AG09309 (cell line): ENCODE results near the gene LRRC43.

Experiments used
- DNase-seq: peaks from one replicate; pipeline ENCODE4 v3.0.0-alpha.2; 2010; ENCODE audit warnings: low read depth
- H3K4me3 ChIP-seq: 2 replicates; pipeline ENCODE4 v1.5.1; 2011; ENCODE audit warnings: mild to moderate bottlenecking, low read depth, low read length, moderate library complexity; ENCODE audit not compliant: control insufficient read depth
- TF ChIP-seq, protein P1 (sequence below): IDR thresholded peaks from 2 replicates; pipeline ENCODE4 v1.5.1; 2011; ENCODE audit warnings: mild to moderate bottlenecking, low read depth, low read length, inconsistent platforms; ENCODE audit not compliant: insufficient read depth, control insufficient read depth; ENCODE audit errors: missing control alignments

Gene LRRC43

DNA sequence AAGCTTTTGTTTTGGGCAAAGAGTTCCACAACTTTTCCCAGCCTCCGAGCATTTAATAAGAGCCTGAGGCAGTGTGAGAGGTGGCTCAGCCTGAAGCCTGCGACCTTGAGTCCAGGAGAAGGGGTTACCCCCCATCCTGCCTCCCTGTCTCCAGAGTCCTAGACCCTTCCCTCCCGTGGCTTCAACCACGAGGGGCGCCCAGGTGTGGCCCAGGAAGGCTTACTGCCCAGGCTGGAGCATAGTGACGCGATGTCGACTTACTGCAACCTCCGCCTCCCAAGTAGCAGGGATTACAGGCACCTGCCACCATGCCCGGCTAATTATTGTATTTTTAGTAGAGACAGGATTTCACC, 641 bp downstream of the LRRC43 start:
- H3K4me3 ChIP-seq: no peak overlapping the region
- TF ChIP-seq, protein P1, sequence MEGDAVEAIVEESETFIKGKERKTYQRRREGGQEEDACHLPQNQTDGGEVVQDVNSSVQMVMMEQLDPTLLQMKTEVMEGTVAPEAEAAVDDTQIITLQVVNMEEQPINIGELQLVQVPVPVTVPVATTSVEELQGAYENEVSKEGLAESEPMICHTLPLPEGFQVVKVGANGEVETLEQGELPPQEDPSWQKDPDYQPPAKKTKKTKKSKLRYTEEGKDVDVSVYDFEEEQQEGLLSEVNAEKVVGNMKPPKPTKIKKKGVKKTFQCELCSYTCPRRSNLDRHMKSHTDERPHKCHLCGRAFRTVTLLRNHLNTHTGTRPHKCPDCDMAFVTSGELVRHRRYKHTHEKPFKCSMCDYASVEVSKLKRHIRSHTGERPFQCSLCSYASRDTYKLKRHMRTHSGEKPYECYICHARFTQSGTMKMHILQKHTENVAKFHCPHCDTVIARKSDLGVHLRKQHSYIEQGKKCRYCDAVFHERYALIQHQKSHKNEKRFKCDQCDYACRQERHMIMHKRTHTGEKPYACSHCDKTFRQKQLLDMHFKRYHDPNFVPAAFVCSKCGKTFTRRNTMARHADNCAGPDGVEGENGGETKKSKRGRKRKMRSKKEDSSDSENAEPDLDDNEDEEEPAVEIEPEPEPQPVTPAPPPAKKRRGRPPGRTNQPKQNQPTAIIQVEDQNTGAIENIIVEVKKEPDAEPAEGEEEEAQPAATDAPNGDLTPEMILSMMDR: no peak
- no peak for DNase-seq

DNA sequence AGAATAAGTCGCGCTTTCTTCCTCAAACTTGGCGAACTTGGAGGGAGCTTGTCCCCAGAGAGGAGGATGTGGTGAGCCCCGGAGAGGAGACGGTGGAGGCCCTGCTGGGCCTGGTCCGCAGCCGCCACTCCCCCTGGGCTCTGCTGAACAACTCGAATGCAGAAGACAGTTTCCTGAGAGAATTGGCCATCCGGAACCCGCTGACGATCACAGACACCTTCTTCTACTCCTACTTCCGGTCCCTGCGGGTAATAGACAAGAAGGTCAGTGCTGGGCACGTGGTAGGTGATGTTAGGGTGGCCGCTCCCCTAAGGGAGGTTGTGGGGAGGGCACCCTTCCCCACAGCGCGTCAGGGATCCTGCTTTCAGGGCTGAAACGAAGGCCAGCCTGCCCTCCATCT, 1.6 kb downstream of the LRRC43 start:
- no peak for DNase-seq
- no peak overlapping the region for H3K4me3 ChIP-seq
- TF ChIP-seq, protein P1: no peak

DNA sequence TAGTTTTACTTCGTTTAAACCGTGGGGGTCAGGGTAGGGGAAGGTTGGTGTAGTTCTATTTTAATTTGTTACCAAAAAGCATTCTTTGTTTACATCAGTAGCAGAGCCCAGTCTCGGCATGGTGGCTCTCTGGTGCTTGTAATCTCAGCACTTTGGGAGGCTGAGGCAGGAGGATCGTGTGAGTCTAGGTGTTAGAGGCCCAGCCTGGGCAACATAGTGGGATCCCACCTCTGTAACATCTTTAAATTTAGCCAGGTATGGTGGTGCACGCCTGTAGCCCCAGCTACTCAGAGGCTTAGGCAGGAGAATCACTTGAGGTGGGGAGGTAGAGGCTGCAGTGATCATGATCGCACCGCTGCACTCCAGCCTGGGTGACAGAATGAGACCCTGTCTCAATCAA, 2.2 kb downstream of the LRRC43 start:
- TF ChIP-seq, protein P1: no peak
- no peak overlapping the region for H3K4me3 ChIP-seq
- no peak for DNase-seq

DNA sequence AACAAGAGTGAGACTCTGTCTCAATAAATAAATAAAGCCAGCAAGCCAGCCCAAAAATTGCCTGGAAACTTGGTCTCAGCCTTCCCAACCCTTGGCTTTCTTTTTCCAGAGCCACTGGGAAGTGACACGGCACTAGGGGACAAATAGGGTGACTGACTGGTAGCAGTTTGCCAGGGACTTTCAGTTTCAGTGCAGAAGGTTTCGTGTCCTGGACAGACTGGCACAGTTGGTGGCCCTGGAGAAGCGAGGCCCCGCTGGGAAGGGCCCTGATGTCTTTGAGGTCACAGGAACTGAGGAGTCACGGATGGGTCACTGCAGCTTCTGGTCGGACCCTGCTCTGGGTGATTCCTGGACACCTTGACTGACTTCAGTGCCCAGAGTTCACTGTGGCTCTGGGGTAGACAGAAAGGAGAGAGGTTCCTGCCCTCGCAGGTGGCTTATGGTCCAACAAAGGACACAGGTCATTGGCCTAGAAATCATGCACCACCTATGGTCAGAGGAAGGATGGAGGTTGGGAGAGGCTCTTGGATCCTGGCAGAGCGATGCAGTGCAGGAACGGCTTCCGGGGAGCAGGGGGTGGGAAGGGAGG, 2.7 kb downstream of the LRRC43 start:
- TF ChIP-seq, protein P1: no peak
- H3K4me3 ChIP-seq: no peak overlapping the region
- DNase-seq: no peak

DNA sequence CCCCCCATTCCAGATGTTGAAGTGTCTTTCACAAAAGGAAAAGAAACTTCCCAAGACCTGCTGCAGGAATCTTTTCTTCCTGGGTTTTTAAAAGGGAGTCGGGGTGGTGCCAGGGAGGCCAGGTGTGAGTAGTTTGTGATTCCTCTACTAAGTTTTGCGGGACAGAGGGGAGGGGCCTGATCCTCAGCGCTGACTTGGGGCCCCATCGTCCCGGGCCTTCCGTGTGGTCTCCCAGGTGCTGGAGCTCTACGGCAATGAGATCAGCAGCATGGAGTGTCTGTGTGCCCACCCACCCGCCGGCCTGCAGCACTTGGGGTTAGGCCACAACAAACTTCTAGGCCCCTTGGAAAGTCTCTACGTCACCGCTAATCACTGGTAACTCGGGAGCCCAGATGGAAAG, 4.5 kb downstream of the LRRC43 start:
- DNase-seq: no peak
- TF ChIP-seq, protein P1: no peak
- H3K4me3 ChIP-seq: no peak overlapping the region

DNA sequence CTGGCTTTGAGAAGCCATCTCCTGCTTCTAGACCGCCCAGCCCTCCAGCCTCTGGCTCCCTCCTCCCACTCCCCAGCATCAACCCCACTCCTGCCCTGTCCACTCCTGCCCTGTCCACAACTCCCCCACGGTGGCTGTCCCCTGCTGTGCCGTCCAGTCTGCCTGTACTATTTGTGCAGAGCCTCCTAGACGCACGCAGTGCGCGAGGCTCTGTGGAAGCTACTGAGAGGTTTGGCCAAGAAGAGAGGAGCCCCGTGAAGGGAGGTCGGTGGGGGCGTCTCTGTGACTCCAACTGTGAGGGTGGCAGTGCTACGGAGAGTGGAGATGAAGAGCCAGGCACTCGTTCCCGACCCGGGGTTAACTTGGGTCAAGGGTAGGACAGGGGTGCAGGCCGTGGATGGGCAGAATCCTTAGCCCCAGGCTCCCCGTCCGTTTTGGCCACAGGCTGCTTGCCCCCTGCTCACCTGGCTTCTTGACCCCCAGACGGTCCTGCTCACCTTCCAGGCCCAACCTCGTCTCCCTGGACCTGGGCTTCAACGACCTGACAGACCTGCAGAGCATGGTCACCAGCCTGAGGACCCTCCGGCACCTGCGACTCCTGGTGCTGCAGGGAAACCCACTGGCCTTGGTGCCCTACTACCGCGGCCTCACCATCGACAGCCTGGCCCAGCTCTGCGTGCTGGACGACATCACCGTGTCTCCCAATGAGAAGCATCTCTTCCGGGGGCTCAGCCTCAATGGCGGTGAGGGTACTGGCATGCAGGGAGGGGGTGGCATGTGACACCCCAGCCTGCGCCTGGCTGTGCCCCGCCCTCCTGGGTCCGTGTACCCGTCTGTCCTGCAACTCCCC, 6.9 kb downstream of the LRRC43 start:
- DNase-seq: no peak
- TF ChIP-seq, protein P1: no peak
- H3K4me3 ChIP-seq: no peak overlapping the region
